IgD-negative memory B cell (primary cell): ENCODE data around the gene CNTD1. TPM values are rescaled to one million over a fixed set of nuclear protein-coding genes. Genes with fewer than 3 reads are reported as not detected.

Source experiments
- H3K27ac Mint-ChIP-seq, 3 donors: one replicate each; pipeline ENCODE4 v1.8.0; 2020 to 2022; ENCODE audit warnings: mild to moderate bottlenecking in 3 of 3, mixed read lengths in 3 of 3, moderate library complexity in 1 of 3
- H3K27me3 Mint-ChIP-seq: one replicate; pipeline ENCODE4 v1.8.0; 2021; ENCODE audit warnings: mixed read lengths
- H3K36me3 Mint-ChIP-seq: one replicate; pipeline ENCODE4 v1.8.0; 2020; ENCODE audit warnings: mild to moderate bottlenecking, mixed read lengths
- H3K4me1 Mint-ChIP-seq, 3 donors: one replicate each; pipeline ENCODE4 v1.8.0; 2020 to 2022; ENCODE audit warnings: mixed read lengths in 3 of 3, mild to moderate bottlenecking in 1 of 3
- H3K4me3 Mint-ChIP-seq, 4 donors: one replicate each; pipeline ENCODE4 v1.8.0; 2020 to 2022; ENCODE audit warnings: mild to moderate bottlenecking in 4 of 4, mixed read lengths in 4 of 4, moderate library complexity in 3 of 4
- H3K9me3 Mint-ChIP-seq, 3 donors: one replicate each; pipeline ENCODE4 v1.8.0; 2020 to 2021; ENCODE audit warnings: mixed read lengths in 3 of 3, mild to moderate bottlenecking in 1 of 3
- polyA plus RNA-seq: library from polyadenylated mRNA; unstranded; fragments of 300-500 nt; fragmentation: Illumina TruSeq; gene quantifications from one replicate; pipeline ENCODE4 v1.2.3, GENCODE V29; 2021

Gene CNTD1
- polyA plus RNA-seq, 1 donor from 2014 or later, result 0.41 TPM

GRCh38 chr17:42784409-42784808 is 14.3 kb upstream of the CNTD1 start:
- Mint-ChIP-seq H3K4me3 (peak overlapping the region in 1 of 4 donors; percentile 49), H3K27me3 (peaks cover 61% of the 10 kb centered on the region), H3K4me1 (peaks cover 5 to 13% (median 12%) of the 10 kb centered on the region in 3 donors), H3K36me3 (peaks cover 3% of the 10 kb centered on the region), H3K9me3 (no peaks in the 10 kb centered on the region), H3K27ac (no peak overlapping the region)

GRCh38 chr17:42784811-42785592 is 13.7 kb upstream of the CNTD1 start:
- Mint-ChIP-seq H3K27me3 (peaks cover 56% of the 10 kb centered on the region), H3K9me3 (no peaks in the 10 kb centered on the region)

GRCh38 chr17:42787266-42787665 is 11.4 kb upstream of the CNTD1 start:
- Mint-ChIP-seq H3K36me3 (no peaks in the 10 kb centered on the region), H3K9me3 (no peaks in the 10 kb centered on the region), H3K4me3 (no peak overlapping the region), H3K27me3 (peaks cover 45% of the 10 kb centered on the region), H3K27ac (no peak overlapping the region), H3K4me1 (peaks cover 5 to 12% (median 9%) of the 10 kb centered on the region in 3 donors)

More at GRCh38 chr17:42784811-42785592, 13.7 kb upstream of the CNTD1 start:
- Mint-ChIP-seq H3K36me3 (no peaks in the 10 kb centered on the region), H3K4me1 (peaks cover 5 to 13% (median 12%) of the 10 kb centered on the region in 3 donors), H3K4me3 (peak overlapping the region in 1 of 4 donors; percentile 49), H3K27ac (peak overlapping the region in 1 of 3 donors; percentile 63)

GRCh38 chr17:42791948-42792347 is 6.7 kb upstream of the CNTD1 start:
- peaks cover 0 to 4% (median 1%) of the 10 kb centered on the region in 3 donors for H3K4me1 Mint-ChIP-seq
- no peak overlapping the region for H3K4me3 Mint-ChIP-seq
- peaks cover 5% of the 10 kb centered on the region for H3K27me3 Mint-ChIP-seq
- H3K9me3 Mint-ChIP-seq, result no peaks in the 10 kb centered on the region
- H3K36me3 Mint-ChIP-seq, result peaks cover 2% of the 10 kb centered on the region
- no peak overlapping the region for H3K27ac Mint-ChIP-seq

- peaks cover 1 to 8% (median 4%) of the 10 kb centered on the region in 3 donors for H3K4me1 Mint-ChIP-seq
- no peaks in the 10 kb centered on the region for H3K9me3 Mint-ChIP-seq
- H3K27ac Mint-ChIP-seq, result no peak overlapping the region
Observed at GRCh38 chr17:42792545-42792944, 6.1 kb upstream of the CNTD1 start.

GRCh38 chr17:42795061-42795460 is 3.6 kb upstream of the CNTD1 start:
- Mint-ChIP-seq H3K27ac (peak overlapping the region in 2 of 3 donors; percentile 28 to 67), H3K9me3 (no peaks in the 10 kb centered on the region), H3K4me1 (peaks cover 9 to 17% (median 13%) of the 10 kb centered on the region in 3 donors), H3K36me3 (peaks cover 6% of the 10 kb centered on the region), H3K27me3 (no peaks in the 10 kb centered on the region), H3K4me3 (peak overlapping the region in 2 of 4 donors; percentile 45 to 61)

More at GRCh38 chr17:42792545-42792944, 6.1 kb upstream of the CNTD1 start:
- Mint-ChIP-seq H3K36me3 (peaks cover 2% of the 10 kb centered on the region), H3K4me3 (no peak overlapping the region), H3K27me3 (peaks cover 1% of the 10 kb centered on the region)

GRCh38 chr17:42795465-42795864 is 3.2 kb upstream of the CNTD1 start:
- Mint-ChIP-seq H3K36me3 (peaks cover 6% of the 10 kb centered on the region), H3K27ac (peak overlapping the region in 2 of 3 donors; percentile 28 to 67), H3K27me3 (no peaks in the 10 kb centered on the region), H3K4me3 (peak overlapping the region in 2 of 4 donors; percentile 45 to 61), H3K4me1 (peaks cover 9 to 17% (median 13%) of the 10 kb centered on the region in 3 donors), H3K9me3 (no peaks in the 10 kb centered on the region)

GRCh38 chr17:42796066-42796758 is 2.4 kb upstream of the CNTD1 start:
- Mint-ChIP-seq H3K4me1 (peaks cover 9 to 17% (median 13%) of the 10 kb centered on the region in 3 donors), H3K27ac (peak overlapping the region in 1 of 3 donors; percentile 67), H3K4me3 (peak overlapping the region in 3 of 4 donors; percentile 35 to 61 (median 45)), H3K9me3 (no peaks in the 10 kb centered on the region), H3K27me3 (no peaks in the 10 kb centered on the region), H3K36me3 (peaks cover 6% of the 10 kb centered on the region)

- peaks cover 6% of the 10 kb centered on the region for H3K36me3 Mint-ChIP-seq
- H3K27me3 Mint-ChIP-seq, result no peaks in the 10 kb centered on the region
- peak overlapping the region in 2 of 3 donors; percentile 13 to 67 for H3K27ac Mint-ChIP-seq
- H3K9me3 Mint-ChIP-seq, result no peaks in the 10 kb centered on the region
- H3K4me1 Mint-ChIP-seq, result peaks cover 9 to 17% (median 13%) of the 10 kb centered on the region in 3 donors
- peak overlapping the region; percentile 65 to 98 (median 96) for H3K4me3 Mint-ChIP-seq
Observed at GRCh38 chr17:42797067-42798007, 1.3 kb upstream of the CNTD1 start.

- peaks cover 9 to 17% (median 13%) of the 10 kb centered on the region in 3 donors for H3K4me1 Mint-ChIP-seq
- peak overlapping the region; percentile 95 to 98 (median 98) for H3K4me3 Mint-ChIP-seq
- H3K27ac Mint-ChIP-seq, result peak overlapping the region in 2 of 3 donors; percentile 50 to 90
- peaks cover 6% of the 10 kb centered on the region for H3K36me3 Mint-ChIP-seq
- H3K9me3 Mint-ChIP-seq, result no peaks in the 10 kb centered on the region
- no peaks in the 10 kb centered on the region for H3K27me3 Mint-ChIP-seq
Observed at GRCh38 chr17:42798011-42798382, 664 bp upstream of the CNTD1 start.

- Mint-ChIP-seq H3K27me3 (no peaks in the 10 kb centered on the region), H3K9me3 (no peaks in the 10 kb centered on the region), H3K4me3 (no peak overlapping the region), H3K27ac (no peak overlapping the region), H3K36me3 (peaks cover 4% of the 10 kb centered on the region), H3K4me1 (peaks cover 4 to 6% (median 5%) of the 10 kb centered on the region in 3 donors)
Observed at GRCh38 chr17:42803074-42803883, 4.6 kb downstream of the CNTD1 start.

GRCh38 chr17:42804918-42805367 is 6.3 kb downstream of the CNTD1 start:
- no peaks in the 10 kb centered on the region for H3K4me1 Mint-ChIP-seq
- no peaks in the 10 kb centered on the region for H3K36me3 Mint-ChIP-seq
- no peaks in the 10 kb centered on the region for H3K9me3 Mint-ChIP-seq
- H3K4me3 Mint-ChIP-seq, result no peak overlapping the region
- H3K27ac Mint-ChIP-seq, result no peak overlapping the region
- no peaks in the 10 kb centered on the region for H3K27me3 Mint-ChIP-seq

- Mint-ChIP-seq H3K36me3 (no peaks in the 10 kb centered on the region), H3K9me3 (no peaks in the 10 kb centered on the region), H3K27ac (no peak overlapping the region), H3K27me3 (no peaks in the 10 kb centered on the region), H3K4me3 (no peak overlapping the region), H3K4me1 (no peaks in the 10 kb centered on the region)
Observed at GRCh38 chr17:42806249-42806648, 7.6 kb downstream of the CNTD1 start.

- Mint-ChIP-seq H3K27ac (peak overlapping the region in 1 of 3 donors; percentile 86), H3K9me3 (no peaks in the 10 kb centered on the region), H3K27me3 (no peaks in the 10 kb centered on the region), H3K4me1 (peaks cover 0 to 1% (median 0%) of the 10 kb centered on the region in 3 donors), H3K4me3 (no peak overlapping the region), H3K36me3 (no peaks in the 10 kb centered on the region)
Observed at GRCh38 chr17:42809250-42809649, 10.6 kb downstream of the CNTD1 start.
